A673 (cell line): ENCODE results near the gene CDC42EP5.

Experiments
- CTCF ChIP-seq: fragments of 300-800, 200-600 bp; sonication (generic); conservative IDR thresholded peaks from 2 replicates; pipeline ENCODE4 v1.5.1; 2017; ENCODE audit warnings: low read depth, mild to moderate bottlenecking, antibody characterized with exemption, low read length, moderate library complexity, mixed read lengths
- EZH2 ChIP-seq: fragments of 200-600 bp; sonication (generic); IDR thresholded peaks from 2 replicates; pipeline ENCODE4 v1.6.1; 2017; ENCODE audit warnings: borderline replicate concordance, low read depth, mild to moderate bottlenecking, mixed read lengths, antibody characterized with exemption, low read length; ENCODE audit not compliant: poor library complexity, severe bottlenecking

GRCh38 chr19:54415901-54416673 lies 57.0 kb downstream of the CDC42EP5 start:
- no peak for TF ChIP-seq CTCF
- no peak for TF ChIP-seq EZH2
